HG03432 (cell line): ENCODE measurements around the gene ORC1.
A peak's percentile ranks its signal among the peaks of the same experiment; 100 is the strongest.
"Not testable (repeated sequence)": the region's sequence is repeated elsewhere in the genome, so short reads cannot be mapped to it uniquely, and the experiment has no call there.

Source experiments
- ATAC-seq: cut with Tn5 transposase; IDR thresholded peaks from one replicate; pipeline ENCODE4 v1.9.1; 2021; ENCODE audit warnings: mild to moderate bottlenecking, moderate library complexity; ENCODE audit not compliant: unreplicated experiment

The ORC1 gene

DNA sequence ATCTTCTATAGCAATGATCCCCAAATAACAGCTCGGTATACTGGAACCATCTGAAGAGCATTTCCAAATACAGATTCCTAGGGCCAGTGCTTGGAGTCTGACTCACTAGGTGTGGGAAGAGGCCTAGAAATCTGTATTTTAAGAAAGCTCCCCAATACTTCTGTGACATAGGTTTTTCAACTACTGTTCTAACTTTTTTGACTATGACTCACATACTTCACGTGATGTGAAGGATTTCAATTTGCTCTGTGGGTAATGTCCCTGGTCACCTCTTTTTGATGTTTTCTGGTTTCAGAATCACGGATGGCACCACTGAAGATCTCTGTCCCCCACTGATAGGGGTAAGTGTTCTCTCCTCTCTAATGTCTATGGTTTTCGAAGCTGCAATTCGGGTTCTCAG, 11.0 kb downstream of the ORC1 start:
- ATAC-seq, result no peak

DNA sequence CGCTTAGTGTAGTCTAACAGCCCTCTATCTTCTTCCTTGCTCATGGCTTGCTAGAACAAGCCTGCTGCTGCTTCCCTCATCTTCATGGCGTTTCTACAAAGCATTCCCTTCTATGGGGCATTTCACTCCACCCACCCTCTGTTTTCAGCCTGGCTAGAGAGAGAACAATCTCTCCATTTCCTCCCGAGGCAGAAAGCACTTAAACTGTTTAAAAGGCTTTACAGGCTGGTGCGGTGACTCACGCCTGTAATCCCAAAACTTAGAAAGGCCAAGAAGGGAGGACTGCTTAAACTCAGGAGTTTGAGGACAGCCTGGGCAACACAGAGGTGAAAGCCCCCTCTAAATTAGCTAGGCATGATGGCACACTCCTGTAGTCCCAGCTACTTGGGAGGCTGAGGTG, 17.8 kb downstream of the ORC1 start:
- ATAC-seq, result no peak

DNA sequence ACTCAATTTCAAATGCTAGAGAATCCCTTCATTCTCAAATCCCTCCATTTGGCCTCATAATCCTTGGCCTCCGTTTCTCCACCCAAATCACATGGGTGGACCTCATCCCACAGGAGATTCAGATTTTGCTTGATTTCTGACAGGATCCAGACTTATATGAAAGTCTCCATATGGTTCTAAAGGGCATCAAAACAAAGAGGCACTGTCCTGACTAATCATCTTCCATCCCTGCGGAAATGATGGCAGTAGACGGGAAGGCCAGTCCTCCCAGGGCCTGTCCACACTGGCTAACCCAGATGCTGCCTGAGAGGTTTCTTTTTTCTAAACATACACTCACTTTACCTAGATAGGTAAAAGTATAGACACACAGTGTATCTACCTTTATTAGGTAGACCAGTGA, 18.8 kb downstream of the ORC1 start:
- no peak for ATAC-seq

DNA sequence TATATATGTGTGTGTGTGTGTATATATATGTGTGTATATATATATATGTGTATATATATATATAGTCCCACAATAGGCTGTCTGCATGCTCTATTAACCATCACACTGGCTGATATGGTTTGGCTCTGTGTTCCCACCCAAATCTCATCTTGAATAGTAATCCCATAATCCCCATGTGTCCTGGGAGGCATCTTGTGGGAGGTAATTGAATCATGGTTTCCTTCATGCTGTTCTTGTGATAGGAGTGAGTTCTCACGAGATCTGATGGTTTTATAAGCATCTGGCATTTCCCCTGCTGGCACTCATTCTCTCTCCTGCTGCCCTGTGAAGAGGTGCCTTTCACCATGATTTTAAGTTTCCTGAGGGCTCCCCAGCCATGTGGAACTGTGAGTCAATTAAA, 34.4 kb downstream of the ORC1 start:
- not testable (repeated sequence) for ATAC-seq

DNA sequence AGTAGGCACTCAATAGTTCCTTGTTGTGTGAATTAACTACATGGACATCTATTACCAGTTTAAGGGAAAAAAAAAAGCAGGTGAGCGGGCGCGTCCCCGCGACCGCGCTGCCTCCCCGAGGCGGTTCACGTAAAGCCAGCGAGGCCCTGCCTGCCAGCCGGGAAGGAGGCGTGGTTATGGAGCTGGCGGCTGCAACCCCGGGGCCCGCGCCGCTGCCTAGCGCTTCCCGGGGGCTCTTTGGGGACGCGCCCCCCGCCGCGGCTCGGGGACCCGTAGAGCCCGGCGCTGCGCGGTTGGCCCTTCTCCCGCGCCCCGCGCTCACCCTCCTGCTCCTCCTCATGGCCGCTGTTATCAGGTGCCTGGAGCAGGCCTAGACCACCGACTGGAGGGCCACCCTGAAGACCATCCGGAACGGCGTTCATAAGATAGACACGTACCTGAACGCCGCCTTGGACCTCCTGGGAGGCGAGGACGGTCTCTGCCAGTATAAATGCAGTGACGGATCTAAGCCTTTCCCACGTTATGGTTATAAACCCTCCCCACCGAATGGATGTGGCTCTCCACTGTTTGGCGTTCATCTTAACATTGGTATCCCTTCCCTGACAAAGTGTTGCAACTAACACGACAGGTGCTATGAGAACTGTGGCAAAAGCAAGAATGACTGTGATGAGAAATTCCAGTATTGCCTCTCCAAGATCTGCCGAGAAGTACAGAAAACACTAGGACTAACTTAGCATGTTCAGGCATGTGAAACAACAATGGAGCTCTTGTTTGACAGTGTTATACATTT, 35.6 kb downstream of the ORC1 start:
- no peak for ATAC-seq

DNA sequence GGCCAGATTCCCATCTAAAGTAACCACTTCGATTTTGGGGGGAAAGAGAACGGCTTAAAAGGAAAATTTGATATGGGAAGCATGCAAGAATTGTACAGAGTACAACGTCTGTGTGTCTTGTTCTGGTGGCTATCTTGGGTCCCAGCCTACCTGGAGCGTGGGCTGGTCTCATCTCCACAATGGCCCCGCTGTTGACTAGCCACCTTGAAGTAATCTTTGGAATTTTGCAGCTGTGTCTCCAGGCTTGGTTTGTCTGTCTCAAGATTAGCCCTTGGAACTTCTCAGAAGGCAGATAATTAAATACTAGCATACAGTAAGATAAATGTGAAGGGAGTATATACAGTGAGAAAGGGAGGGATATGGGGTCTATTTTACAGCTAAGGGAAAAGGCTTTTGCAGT, 37.0 kb downstream of the ORC1 start:
- ATAC-seq, result no peak

DNA sequence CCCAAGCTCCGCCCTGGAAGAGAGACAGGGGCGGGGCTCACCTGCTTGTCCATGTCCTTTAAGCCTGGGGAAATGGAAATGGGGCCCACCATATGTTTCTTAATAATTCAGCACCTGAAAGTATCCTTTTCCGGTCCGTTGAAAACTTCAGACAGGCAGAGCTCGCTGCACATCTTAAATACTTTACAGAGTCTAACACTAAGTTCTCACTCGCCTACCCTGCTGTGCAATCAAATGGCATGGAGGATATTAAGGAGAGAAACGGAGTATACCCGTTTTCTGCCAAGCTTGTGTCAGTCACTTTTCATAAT, 37.8 kb downstream of the ORC1 start:
- no peak for ATAC-seq

DNA sequence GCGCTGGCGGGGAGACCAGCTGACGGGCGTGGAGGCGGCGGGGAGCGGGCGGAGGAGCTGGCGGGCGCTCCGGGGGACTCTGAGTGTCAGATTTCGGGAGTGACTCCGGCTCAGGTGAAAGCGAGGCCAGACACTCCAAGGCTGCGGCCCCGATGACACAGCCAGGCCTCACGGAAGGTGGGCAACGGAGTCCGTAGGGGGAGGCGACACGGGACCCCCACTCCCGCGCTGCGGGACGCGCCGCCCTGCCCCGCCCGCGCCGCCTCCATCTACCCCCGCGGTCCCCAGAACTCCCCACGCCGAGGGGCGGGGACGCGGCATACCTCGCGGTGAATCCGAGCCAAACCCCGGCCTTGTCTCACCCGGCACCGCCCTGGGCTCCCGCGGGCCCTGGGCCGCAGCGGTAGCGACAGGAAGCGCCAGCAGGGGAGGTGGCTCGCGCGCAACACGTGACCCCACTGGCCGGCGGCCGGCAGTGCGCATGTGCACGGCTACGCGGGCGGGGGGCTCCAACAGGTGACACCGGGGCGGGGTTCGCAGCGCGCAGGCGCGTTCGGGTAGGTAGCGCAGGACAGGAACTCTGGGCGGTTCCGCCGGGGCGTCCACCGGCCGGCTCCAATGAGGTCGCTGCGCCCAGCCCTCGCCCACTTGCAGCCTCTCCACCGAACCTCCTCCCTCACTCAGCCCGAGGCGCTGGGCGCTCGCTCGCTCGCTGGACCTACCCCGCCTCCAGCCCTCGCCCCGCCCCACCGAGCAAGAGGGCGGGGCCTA, 38.3 kb downstream of the ORC1 start, which contains the start of gene CC2D1B:
CC2D1B (minus strand) TSS at position 460 of the 771 bp plus-strand sequence. CDS start 1,585 bp downstream, outside the sequence.
- ATAC-seq, result peak; percentile 93

DNA sequence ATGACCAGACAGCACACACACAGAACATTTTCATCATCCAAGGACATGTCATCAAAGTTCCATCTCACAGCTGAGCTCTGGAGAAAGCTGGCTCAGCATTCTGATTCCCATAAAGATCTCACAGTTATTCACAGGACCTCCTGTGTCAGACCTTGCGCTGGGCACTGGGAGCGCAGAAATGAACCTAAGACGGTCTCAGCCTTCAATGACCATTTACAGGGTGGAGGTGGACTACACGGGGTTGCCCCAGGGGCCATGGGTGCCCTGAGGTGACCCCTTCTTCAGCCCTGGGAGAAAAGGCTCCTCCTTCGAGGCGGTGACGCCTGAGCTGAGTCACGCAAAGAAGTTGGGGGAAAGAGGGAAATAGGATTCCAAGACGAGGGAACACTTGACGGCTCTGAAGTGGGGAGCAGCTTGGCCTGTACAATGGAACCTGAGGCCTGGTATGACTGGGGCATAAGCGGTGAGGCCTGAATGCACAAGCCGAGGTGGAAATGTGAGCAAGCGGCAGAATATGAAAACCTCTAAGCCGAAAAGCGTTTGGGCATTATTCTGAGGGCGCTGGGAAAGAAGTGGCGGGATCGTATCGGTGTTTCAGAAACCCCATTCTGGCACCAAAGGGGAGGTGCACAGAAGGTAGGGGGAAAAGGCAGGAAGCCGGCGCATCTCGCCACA, 39.0 kb downstream of the ORC1 start:
- ATAC-seq, result no peak

DNA sequence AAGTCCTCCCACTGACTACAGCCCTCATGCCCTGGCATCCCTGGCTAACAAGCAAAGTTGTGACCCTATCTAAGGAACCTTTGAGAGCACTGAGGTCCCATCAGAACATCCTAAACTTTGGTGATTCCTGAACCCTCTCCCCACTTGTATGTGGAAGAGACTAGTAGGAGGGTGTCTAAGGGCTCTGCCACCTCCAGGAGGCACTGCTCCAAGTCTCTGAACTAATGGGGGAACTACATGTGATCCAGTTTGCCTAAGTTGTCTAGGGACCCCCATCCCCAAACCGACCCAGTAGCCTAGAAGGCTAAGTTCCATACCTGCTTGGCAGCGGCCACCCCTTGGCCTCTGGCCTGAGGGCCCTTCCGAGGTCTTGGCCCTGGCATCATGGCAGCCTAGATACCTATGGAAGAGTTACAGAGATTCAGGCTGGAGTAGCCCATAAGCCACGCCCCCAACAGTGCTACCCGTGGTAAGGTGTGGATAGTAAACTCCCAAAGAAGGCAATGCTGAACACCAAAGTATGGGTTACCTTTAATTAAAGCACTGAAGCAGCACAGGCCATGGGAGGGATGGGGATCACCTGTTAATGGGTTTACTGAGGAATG, 39.9 kb downstream of the ORC1 start:
- no peak for ATAC-seq

DNA sequence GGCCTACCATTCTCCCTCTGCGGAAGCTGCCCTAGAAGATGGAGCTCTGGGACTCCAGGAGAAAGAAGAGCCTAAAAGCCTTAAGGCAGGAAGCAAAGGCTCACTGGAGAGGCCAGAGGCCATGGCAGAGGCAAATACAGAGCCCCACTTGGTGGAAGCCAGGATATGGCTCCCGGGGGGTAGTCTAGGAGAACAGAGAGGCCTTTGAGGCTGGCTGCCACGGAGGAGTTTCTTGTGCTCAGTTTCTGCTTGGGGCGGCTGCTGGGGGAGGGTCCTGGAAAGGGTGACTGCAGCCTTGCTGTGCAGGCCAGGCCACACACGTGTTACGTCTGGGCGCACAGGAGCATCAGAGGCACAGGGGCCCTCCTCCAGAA, 43.6 kb downstream of the ORC1 start:
- ATAC-seq, result no peak

DNA sequence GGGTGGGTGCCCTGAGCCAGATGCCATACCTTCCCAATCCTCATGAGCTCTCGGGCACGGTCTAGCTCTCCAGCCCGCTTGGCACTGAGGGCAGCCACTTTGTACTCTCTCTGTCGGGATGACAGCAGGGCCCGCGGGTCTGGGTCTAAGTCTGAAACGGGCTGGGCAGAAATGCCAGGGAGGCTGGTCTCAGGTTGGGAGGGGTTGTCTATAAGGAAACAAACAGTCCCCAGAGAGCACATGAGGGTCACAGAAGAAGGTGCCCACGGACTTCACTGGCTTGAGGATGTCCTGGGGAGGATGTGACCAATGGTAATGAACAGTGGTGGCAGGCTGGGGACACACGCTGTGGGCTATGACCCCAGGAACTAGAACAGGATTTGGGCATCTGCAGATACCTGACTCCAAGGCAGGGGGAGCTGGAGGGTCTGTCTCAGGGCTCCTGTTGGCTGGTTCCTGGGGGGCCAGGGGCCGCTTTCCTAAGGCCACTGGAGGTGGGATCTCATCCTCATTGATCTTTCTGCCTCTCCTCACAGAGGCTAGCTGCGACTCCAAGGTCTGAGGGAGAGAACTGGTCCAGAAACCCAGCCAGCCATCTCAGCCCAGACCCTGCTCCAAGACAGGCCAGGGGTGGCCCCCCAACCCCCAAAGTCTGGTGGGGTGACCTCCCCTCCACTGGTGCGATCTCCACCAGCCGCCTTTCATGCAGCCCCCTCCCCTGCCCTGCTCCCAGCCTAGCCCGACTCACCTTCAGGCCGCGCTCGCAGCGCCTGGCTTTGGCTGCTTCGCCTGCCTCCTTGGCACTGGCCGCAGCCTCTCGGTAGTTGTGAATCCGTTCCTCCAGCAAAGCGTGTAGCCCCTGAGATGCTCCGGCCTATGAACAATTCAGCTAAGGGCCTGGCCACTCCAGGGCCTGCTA, 44.3 kb downstream of the ORC1 start:
- ATAC-seq, result no peak

DNA sequence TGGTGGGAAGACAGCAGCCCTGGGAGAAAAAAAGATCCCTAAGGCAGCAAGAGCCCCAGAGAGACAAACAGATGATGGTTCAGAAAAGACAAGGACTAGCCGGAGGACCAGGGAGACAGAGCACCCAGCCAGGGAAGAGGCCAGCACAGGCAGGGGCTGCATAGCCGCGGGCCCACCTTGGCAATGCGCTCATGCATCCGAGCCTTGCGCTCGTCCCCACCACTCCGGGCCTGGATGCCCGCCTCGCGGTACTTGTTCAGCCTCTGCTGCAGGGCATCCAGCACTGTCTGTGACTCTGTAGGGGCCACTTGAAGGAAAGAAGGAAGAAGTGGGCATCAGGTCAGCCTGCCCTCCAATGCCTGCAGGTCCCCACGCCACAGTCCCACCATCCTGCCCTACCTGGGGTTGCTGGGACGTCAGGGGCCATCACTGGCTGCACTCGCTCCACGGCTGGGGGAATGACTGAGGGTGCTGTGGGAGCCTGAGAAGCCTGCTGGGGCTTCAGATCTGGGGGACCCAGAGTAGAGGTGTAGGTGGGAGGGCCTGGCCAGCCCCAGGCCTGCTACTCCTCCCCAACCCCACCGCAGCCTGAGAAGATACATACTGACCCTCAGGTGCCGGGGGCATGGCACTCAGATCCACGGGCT, 45.2 kb downstream of the ORC1 start:
- no peak for ATAC-seq

DNA sequence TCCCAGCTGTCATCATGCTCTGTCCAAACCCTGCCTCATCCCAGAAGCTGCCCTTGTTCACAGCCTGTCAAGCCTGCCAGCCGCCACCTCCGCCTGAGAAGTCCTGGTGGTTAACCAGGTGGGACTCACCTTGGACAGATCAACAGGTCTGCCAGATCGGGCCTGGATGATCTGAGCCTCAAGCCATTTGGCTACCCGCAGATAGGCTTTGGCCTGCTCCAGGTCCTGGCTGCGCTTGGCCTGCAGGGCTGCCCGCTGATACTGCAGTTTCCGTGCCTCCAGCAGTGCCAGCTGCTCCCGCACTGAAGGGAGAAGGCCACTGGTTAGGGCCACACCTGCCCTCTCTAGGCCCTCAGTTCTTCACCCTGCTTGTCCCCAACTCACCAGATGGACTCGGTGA, 46.8 kb downstream of the ORC1 start:
- no peak for ATAC-seq

DNA sequence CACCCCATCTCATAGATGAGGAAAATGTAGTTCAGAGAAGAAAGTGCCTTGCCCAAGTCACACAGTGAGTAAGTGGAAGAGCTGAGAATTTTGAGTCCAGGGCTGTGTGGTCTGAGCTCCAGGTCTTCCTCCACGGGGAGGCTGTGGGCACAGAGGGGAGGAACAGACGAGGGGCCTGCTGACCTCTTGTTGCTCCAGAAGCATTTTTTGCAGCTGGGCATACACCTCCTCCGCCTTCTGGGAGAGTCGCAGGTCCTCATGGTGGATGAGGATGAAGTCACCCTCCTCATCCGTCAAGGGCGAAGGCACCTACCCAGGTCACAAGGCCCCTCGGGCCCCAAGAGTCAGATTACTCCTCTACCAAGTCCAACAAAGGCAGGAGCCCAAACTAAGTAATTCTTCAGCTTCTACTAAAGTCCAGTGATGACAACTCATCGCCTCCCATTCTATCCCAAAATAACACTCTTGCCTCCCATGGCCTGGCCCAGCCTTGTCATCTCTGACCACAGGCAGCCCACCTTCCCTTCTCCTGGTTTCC, 47.3 kb downstream of the ORC1 start:
- no peak for ATAC-seq

DNA sequence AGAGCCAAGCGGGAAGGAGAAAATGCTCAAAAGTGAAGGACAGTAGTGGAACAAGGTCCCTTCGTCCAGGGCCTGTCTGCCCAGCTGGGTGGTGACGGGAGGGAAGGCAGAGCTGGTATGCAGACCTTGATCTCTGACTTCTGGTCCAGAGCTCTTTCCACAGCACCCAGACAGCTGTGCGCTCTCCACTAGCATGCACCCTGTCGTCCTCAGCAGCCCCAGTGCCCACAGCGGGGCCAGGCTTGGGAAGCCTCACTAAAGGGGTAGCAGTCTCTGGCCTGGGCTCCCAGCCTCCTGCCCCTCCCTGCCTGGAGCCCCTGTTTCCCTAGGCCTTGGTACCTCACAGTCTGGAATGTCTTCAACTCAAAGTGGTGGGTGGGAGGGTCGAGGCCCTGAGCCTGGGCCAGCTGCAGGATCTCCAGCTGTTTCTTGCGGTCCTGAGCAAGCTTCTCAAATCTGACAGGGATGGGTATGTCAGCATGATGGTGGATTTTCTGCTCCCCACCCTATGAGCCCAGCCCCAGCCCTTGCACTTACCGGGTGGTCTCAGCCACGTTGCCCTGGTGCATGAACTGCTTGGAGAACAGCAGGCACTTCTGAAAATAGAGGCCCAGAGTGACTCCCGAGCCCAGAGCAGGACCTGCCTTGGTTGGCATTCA, 48.2 kb downstream of the ORC1 start:
- ATAC-seq, result no peak

DNA sequence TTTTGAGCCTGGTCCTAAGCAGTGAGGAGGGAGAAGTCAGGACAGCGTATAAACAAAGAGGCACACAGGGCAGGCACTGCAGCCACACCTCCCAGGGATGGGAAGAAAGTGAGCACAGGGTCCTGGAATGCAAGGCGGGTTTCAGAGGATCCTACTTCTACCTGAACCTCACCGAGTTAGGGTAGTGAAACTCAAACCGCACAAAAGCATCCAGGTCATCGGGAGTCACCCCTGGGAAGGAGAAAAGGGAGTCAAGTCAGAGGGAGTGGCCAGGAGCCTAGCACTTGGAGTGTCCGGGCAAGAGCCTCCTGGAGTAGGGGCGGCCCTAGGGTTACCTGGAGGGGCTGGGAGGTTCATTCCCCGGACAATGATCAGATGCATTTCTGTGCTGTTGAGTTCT, 48.8 kb downstream of the ORC1 start:
- no peak for ATAC-seq

DNA sequence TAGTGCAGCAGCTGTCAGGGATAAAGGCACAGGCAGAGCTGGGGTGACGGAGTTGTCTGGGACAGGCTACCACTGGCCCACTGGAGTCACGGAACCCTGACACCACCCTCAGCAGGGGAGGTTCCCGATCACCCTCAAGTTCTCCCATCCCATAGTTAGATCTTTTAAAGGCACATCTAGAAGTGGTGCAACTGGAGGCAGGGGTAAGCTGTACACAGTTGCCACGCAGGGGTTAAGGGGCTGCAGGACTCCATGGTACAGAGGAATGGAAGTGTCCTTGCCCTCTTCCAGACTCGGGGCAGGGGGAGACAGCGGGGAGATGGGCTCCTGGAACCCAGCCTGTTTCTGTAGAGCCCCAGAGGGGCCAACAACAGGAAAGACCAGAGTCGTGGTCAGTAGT, 51.5 kb downstream of the ORC1 start:
- ATAC-seq, result no peak

DNA sequence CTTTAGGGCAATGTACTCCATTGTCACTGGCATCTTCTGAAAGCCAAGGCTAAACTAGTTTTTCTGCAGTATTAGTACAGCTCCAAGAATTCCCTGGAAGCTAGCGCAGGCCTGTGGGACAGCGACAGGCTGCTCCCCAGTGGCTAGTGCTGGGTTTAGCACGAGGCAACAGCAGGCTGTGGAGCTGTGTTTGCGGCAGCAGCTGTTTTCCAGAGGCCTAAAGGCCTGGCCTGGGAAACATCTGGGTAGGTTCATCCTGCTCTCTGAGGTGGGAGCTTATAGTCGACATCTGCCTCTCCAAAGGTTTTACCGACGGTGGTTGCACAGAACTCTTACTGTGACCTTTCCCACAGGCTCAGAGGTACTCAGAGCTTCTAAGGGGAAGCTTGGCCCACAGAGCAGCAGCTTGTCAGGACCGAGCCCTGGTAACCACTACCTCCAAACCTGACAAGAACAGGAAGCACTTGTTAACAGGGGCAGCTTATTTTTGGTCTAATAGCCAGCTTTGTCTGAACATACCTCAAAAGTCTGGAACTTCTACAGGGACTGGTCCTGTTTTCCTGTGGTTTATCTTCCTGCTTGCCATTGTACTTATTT, 55.4 kb downstream of the ORC1 start:
- ATAC-seq, result no peak
